H7 (cell line): ENCODE results near the gene ASMT. TPM values are rescaled to one million over a fixed set of nuclear protein-coding genes. Genes with fewer than 3 reads are reported as not detected.

Source experiments
- total RNA-seq: library from RNA; depleted of rRNA; stranded (reverse); fragments of >200 nt; shearing (Covaris generic); gene quantifications from 2 replicates; pipeline ENCODE4 v1.2.3, GENCODE V29; 2014; rRNA removed

ASMT gene
- total RNA-seq, 1 experiment from 2014 or later = 0.14 TPM

Other genes with a start within 250 kb of the ASMT start
- gene SLC25A6, start 222.9 kb upstream of the ASMT start, total RNA-seq = 496 and 508 TPM in 2 replicates
- gene ASMTL, start 162.2 kb upstream of the ASMT start, total RNA-seq = 36.5 and 37.0 TPM in 2 replicates
- gene P2RY8, start 77.9 kb upstream of the ASMT start, total RNA-seq = 0.03 and 0.15 TPM in 2 replicates
- 52.9 and 76.2 TPM in 2 replicates for gene AKAP17A, start 23.5 kb upstream of the ASMT start, total RNA-seq